H9 (cell line): ENCODE results near the gene ZNF175. TPM values are rescaled to one million over a fixed set of nuclear protein-coding genes. Genes with fewer than 3 reads are reported as not detected.

ENCODE experiments used
- DNase-seq: peaks from one replicate; pipeline ENCODE4 v3.0.0-alpha.2; 2017
- H2AFZ ChIP-seq: one replicate; pipeline ENCODE4 v1.6.1; 2013; ENCODE audit warnings: mild to moderate bottlenecking, low read length, control low read depth, moderate library complexity
- H2AK5ac ChIP-seq: 2 replicates; pipeline ENCODE4 v1.6.1; 2013; ENCODE audit warnings: low read length, control low read depth, mixed read lengths; ENCODE audit not compliant: insufficient read length
- H2BK120ac ChIP-seq: one replicate; pipeline ENCODE4 v1.6.1; 2013; ENCODE audit warnings: low read depth, mild to moderate bottlenecking, low read length, control low read depth, inconsistent platforms; ENCODE audit not compliant: poor library complexity, severe bottlenecking
- H2BK12ac ChIP-seq: 2 replicates; pipeline ENCODE4 v1.6.1; 2013; ENCODE audit warnings: low read length, control low read depth, mixed read lengths, low read depth; ENCODE audit not compliant: insufficient read length
- H2BK15ac ChIP-seq: 2 replicates; pipeline ENCODE4 v1.6.1; 2013; ENCODE audit warnings: low read depth, low read length, control low read depth
- H2BK20ac ChIP-seq: one replicate; pipeline ENCODE4 v1.6.1; 2013; ENCODE audit warnings: low read depth, mild to moderate bottlenecking, low read length, control low read depth, inconsistent platforms; ENCODE audit not compliant: poor library complexity, severe bottlenecking
- H2BK5ac ChIP-seq: 2 replicates; pipeline ENCODE4 v1.6.1; 2013; ENCODE audit warnings: low read length, control low read depth, mixed read lengths; ENCODE audit not compliant: insufficient read length
- H3K14ac ChIP-seq: 2 replicates; pipeline ENCODE4 v1.6.1; 2013; ENCODE audit warnings: low read length, control low read depth; ENCODE audit not compliant: insufficient read depth
- H3K18ac ChIP-seq: 2 replicates; pipeline ENCODE4 v1.6.1; 2013; ENCODE audit warnings: low read depth, mild to moderate bottlenecking, mixed read lengths, low read length, control low read depth; ENCODE audit not compliant: insufficient read length
- H3K23ac ChIP-seq: 2 replicates; pipeline ENCODE4 v1.6.1; 2013; ENCODE audit warnings: low read length, control low read depth, mixed read lengths, low read depth; ENCODE audit not compliant: insufficient read length
- H3K23me2 ChIP-seq: 2 replicates; pipeline ENCODE4 v1.6.1; 2013; ENCODE audit warnings: low read depth, mild to moderate bottlenecking, mixed read lengths, low read length, control low read depth; ENCODE audit not compliant: insufficient read length, poor library complexity, severe bottlenecking
- H3K27ac ChIP-seq: 2 replicates; pipeline ENCODE4 v1.5.1; 2013; ENCODE audit warnings: low read length, control low read depth, mixed read lengths, low read depth; ENCODE audit not compliant: insufficient read length
- H3K27me3 ChIP-seq: 2 replicates; pipeline ENCODE4 v1.6.1; 2013; ENCODE audit warnings: low read length, control low read depth, inconsistent platforms; ENCODE audit not compliant: insufficient read depth
- H3K4ac ChIP-seq: 2 replicates; pipeline ENCODE4 v1.6.1; 2013; ENCODE audit warnings: low read depth, mild to moderate bottlenecking, control low read depth, inconsistent platforms, low read length, moderate library complexity
- H3K4me1 ChIP-seq: 2 replicates; pipeline ENCODE4 v1.6.1; 2013; ENCODE audit warnings: low read length, control low read depth, inconsistent platforms; ENCODE audit not compliant: insufficient read depth
- H3K4me2 ChIP-seq: 2 replicates; pipeline ENCODE4 v1.6.1; 2013; ENCODE audit warnings: low read length, control low read depth, mixed read lengths; ENCODE audit not compliant: insufficient read length, insufficient read depth
- H3K56ac ChIP-seq: 2 replicates; pipeline ENCODE4 v1.6.1; 2013; ENCODE audit warnings: low read depth, mild to moderate bottlenecking, mixed read lengths, low read length, control low read depth; ENCODE audit not compliant: insufficient read length
- H3K79me1 ChIP-seq: 2 replicates; pipeline ENCODE4 v1.6.1; 2013; ENCODE audit warnings: low read depth, mild to moderate bottlenecking, moderate library complexity, low read length, control low read depth, inconsistent platforms; ENCODE audit not compliant: insufficient read depth, poor library complexity, severe bottlenecking
- H3K79me2 ChIP-seq: 2 replicates; pipeline ENCODE4 v1.6.1; 2013; ENCODE audit warnings: low read length, control low read depth, inconsistent platforms; ENCODE audit not compliant: insufficient read depth
- H3K9ac ChIP-seq: 2 replicates; pipeline ENCODE4 v1.6.1; 2013; ENCODE audit warnings: low read length, control low read depth, mixed read lengths; ENCODE audit not compliant: insufficient read length; ENCODE audit errors: extremely low read depth
- H3K9me3 ChIP-seq: one replicate; pipeline ENCODE4 v1.6.1; 2013; ENCODE audit warnings: low read depth, low read length, inconsistent platforms; ENCODE audit not compliant: control insufficient read depth
- H3T11ph ChIP-seq: one replicate; pipeline ENCODE4 v1.6.1; 2013; ENCODE audit warnings: mild to moderate bottlenecking, low read length, control low read depth, inconsistent platforms
- H4K20me1 ChIP-seq: one replicate; pipeline ENCODE4 v1.6.1; 2013; ENCODE audit not compliant: control insufficient read depth, insufficient read length, insufficient read depth
- H4K5ac ChIP-seq: 2 replicates; pipeline ENCODE4 v1.6.1; 2013; ENCODE audit warnings: low read depth, mild to moderate bottlenecking, mixed read lengths, low read length, control low read depth; ENCODE audit not compliant: insufficient read length
- H4K8ac ChIP-seq: replicated peaks from 2 replicates; pipeline ENCODE4 v1.6.1; 2013; ENCODE audit warnings: low read length, control low read depth, mixed read lengths, low read depth; ENCODE audit not compliant: insufficient read length
- H4K91ac ChIP-seq: 2 replicates; pipeline ENCODE4 v1.6.1; 2013; ENCODE audit warnings: low read depth, mild to moderate bottlenecking, moderate library complexity, mixed read lengths, low read length, control low read depth; ENCODE audit not compliant: insufficient read length
- H3K27ac Mint-ChIP-seq, 3 experiments: 2 replicates in 2 of 3; 3 replicates in 1 of 3; pipeline ENCODE4 v1.8.0; 2020 to 2021; ENCODE audit warnings: mixed read lengths in 3 of 3, mild to moderate bottlenecking in 1 of 3, moderate library complexity in 1 of 3
- H3K27me3 Mint-ChIP-seq: 2 replicates; pipeline ENCODE4 v1.8.0; 2021; ENCODE audit warnings: low read depth, mild to moderate bottlenecking, moderate library complexity, mixed read lengths
- H3K36me3 Mint-ChIP-seq, 3 experiments: 2 replicates in 2 of 3; 3 replicates in 1 of 3; pipeline ENCODE4 v1.8.0; 2020 to 2021; ENCODE audit warnings: low read depth in 3 of 3, mixed read lengths in 3 of 3; ENCODE audit not compliant: insufficient read depth in 1 of 3
- H3K4me1 Mint-ChIP-seq, 2 experiments: 2 replicates each; pipeline ENCODE4 v1.8.0; 2020; ENCODE audit warnings: mixed read lengths in 2 of 2
- H3K4me3 Mint-ChIP-seq, 2 experiments: 2 replicates in 1 of 2; 3 replicates in 1 of 2; pipeline ENCODE4 v1.8.0; 2020 to 2021; ENCODE audit warnings: mild to moderate bottlenecking in 2 of 2, mixed read lengths in 2 of 2, moderate library complexity in 1 of 2
- H3K9me3 Mint-ChIP-seq, 2 experiments: 2 replicates in 1 of 2; 3 replicates in 1 of 2; pipeline ENCODE4 v1.8.0; 2020; ENCODE audit warnings: mild to moderate bottlenecking in 2 of 2, mixed read lengths in 2 of 2, moderate library complexity in 1 of 2
- CTCF ChIP-seq: fragments of 200-600 bp; sonication (generic); conservative IDR thresholded peaks from 3 replicates; pipeline ENCODE4 v1.8.0; 2021; ENCODE audit warnings: antibody characterized with exemption, mild to moderate bottlenecking
- WGBS: extraction: QIAGEN DNeasy Blood & Tissue Kit; methylation state at CpG from one replicate; pipeline ENCODE4 v1.1.7; 2013; ENCODE audit warnings: missing lambda C conversion rate, low lambda C conversion rate, mixed read lengths; ENCODE audit not compliant: insufficient read length; ENCODE audit errors: extremely low coverage; 5-methylcytosine and 5-hydroxymethylcytosine counted together
- total RNA-seq: library from RNA; stranded (reverse); gene quantifications from 2 replicates; pipeline ENCODE4 v1.2.1, GENCODE V29; 2021

Gene ZNF175
- total RNA-seq, 1 experiment from 2014 or later = 10.7 TPM

GRCh38 chr19:51640386-51640785 lies 69.3 kb downstream of the ZNF175 start:
- H4K20me1 ChIP-seq = no peaks in the 10 kb centered on the region
- no peak overlapping the region for H3K4ac ChIP-seq
- H2BK12ac ChIP-seq = no peak overlapping the region
- no peak overlapping the region for H2BK120ac ChIP-seq
- no peak overlapping the region for H3K4me2 ChIP-seq
- no peaks in the 10 kb centered on the region for H3K79me2 ChIP-seq
- H3K27me3 Mint-ChIP-seq = peaks cover 26% of the 10 kb centered on the region
- no peaks in the 10 kb centered on the region for H3K23me2 ChIP-seq
- H3K23ac ChIP-seq = no peak overlapping the region
- H3K27ac Mint-ChIP-seq = no peak overlapping the region
- no peak overlapping the region for H3T11ph ChIP-seq
- H3K79me1 ChIP-seq = no peaks in the 10 kb centered on the region
- H3K18ac ChIP-seq = no peak overlapping the region
- H4K8ac ChIP-seq = no peak overlapping the region
- DNase-seq = no peak
- H2AK5ac ChIP-seq = no peak overlapping the region
- H2BK15ac ChIP-seq = no peak overlapping the region
- no peak overlapping the region for H2BK5ac ChIP-seq
- no peak overlapping the region for H3K9ac ChIP-seq
- no peaks in the 10 kb centered on the region for H3K27me3 ChIP-seq
- H2BK20ac ChIP-seq = no peak overlapping the region
- no peak overlapping the region for H4K91ac ChIP-seq
- TF ChIP-seq CTCF = no peak
- peaks cover 79 to 95% of the 10 kb centered on the region in 2 experiments for H3K9me3 Mint-ChIP-seq
- WGBS = no CpG with 5 or more reads among the region's 3 CpGs
- no peak overlapping the region for H3K14ac ChIP-seq
- no peak overlapping the region for H2AFZ ChIP-seq
- no peak overlapping the region for H4K5ac ChIP-seq
- no peak overlapping the region for H3K56ac ChIP-seq
- no peaks in the 10 kb centered on the region for H3K4me1 ChIP-seq
- H3K36me3 Mint-ChIP-seq = peaks cover 3 to 6% (median 4%) of the 10 kb centered on the region in 3 experiments; a peak in 5 of 7 replicates
- peaks cover 10% of the 10 kb centered on the region for H3K9me3 ChIP-seq
- H3K27ac ChIP-seq = no peak overlapping the region
- no peak overlapping the region for H3K4me3 Mint-ChIP-seq
- peaks cover 0 to 4% of the 10 kb centered on the region in 2 experiments; a peak in 2 of 4 replicates for H3K4me1 Mint-ChIP-seq
